Measurements from ENCODE around the gene MAPK8. TPM values are rescaled to one million over a fixed set of nuclear protein-coding genes. Genes with fewer than 3 reads are reported as not detected.
"Not testable (repeated sequence)": the region's sequence is repeated elsewhere in the genome, so short reads cannot be mapped to it uniquely, and the experiment has no call there.

Gene MAPK8
- total RNA-seq, 1 donor = 39.1 TPM

- no peak for DNase-seq (ENCODE audit: low read depth)
- no peak overlapping the region for H3K4me3 ChIP-seq (ENCODE audit: low read depth, low read length)
- TF ChIP-seq CTCF (IDR thresholded peaks at IDR 0.05; ENCODE audit: insufficient read depth, low read length) = no peak
Measured at GRCh38 chr10:48343106-48343505, 36.6 kb downstream of the MAPK8 start.

GRCh38 chr10:48343921-48344598, 37.6 kb downstream of the MAPK8 start:
- DNase-seq (ENCODE audit: low read depth) = peak; percentile 7
- TF ChIP-seq CTCF (IDR thresholded peaks at IDR 0.05; ENCODE audit: insufficient read depth, low read length) = no peak
- H3K4me3 ChIP-seq (ENCODE audit: low read depth, low read length) = no peak overlapping the region

GRCh38 chr10:48346248-48346647, 39.8 kb downstream of the MAPK8 start:
- not testable (repeated sequence) for DNase-seq (ENCODE audit: low read depth); H3K4me3 ChIP-seq (ENCODE audit: low read depth, low read length)

- H3K4me3 ChIP-seq (ENCODE audit: low read depth, low read length); DNase-seq (ENCODE audit: low read depth): not testable (repeated sequence)
Measured at GRCh38 chr10:48347539-48347938, 41.1 kb downstream of the MAPK8 start.

GRCh38 chr10:48347943-48348342, 41.5 kb downstream of the MAPK8 start:
- not testable (repeated sequence) for DNase-seq (ENCODE audit: low read depth); H3K4me3 ChIP-seq (ENCODE audit: low read depth, low read length)

GRCh38 chr10:48353246-48353645, 46.8 kb downstream of the MAPK8 start:
- DNase-seq (ENCODE audit: low read depth) = no peak
- H3K4me3 ChIP-seq (ENCODE audit: low read depth, low read length) = no peak overlapping the region
- no peak for TF ChIP-seq CTCF (IDR thresholded peaks at IDR 0.05; ENCODE audit: insufficient read depth, low read length)

- TF ChIP-seq CTCF (IDR thresholded peaks at IDR 0.05; ENCODE audit: insufficient read depth, low read length) = no peak
- no peak overlapping the region for H3K4me3 ChIP-seq (ENCODE audit: low read depth, low read length)
- DNase-seq (ENCODE audit: low read depth) = no peak
Measured at GRCh38 chr10:48357631-48358030, 51.2 kb downstream of the MAPK8 start.

- H3K4me3 ChIP-seq (ENCODE audit: low read depth, low read length) = no peak overlapping the region
- DNase-seq (ENCODE audit: low read depth) = no peak
- no peak for TF ChIP-seq CTCF (IDR thresholded peaks at IDR 0.05; ENCODE audit: insufficient read depth, low read length)
Measured at GRCh38 chr10:48358162-48358561, 51.7 kb downstream of the MAPK8 start.

Measured in fibroblast of the aortic adventitia (primary cell).